ENCODE results near the gene SLC29A1. TPM values are rescaled to one million over a fixed set of nuclear protein-coding genes. Genes with fewer than 3 reads are reported as not detected.

The SLC29A1 gene
- total and polyA plus RNA-seq, 9 of the 15 experiments (the other 6 are each of a cell fraction or from before 2014, with no cell fraction given) = 18.9 to 170 (median 57.7) TPM

DNA sequence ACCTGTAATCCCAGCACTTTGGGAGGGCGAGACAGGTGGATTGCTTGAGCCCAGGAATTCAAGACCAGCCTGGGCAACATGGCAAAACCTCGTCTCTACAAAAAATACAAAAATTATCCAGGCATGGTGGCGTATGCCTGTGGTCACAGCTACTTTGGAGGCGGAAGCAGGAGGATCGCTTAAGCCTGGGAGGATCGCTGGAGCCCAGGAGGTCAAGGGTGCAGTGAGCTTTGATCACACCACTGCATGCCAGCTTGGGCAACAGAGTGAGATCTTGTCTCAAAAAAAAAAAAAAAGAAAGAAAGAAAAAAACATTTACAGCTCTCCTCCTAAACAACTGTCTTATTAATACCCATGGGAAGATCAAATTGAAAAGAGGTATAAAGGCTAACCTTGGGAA, 15.4 kb upstream of the SLC29A1 start:
- intact Hi-C loops (cut with micrococcal nuclease) (no loop called here), in situ Hi-C loops (cut with MboI) (no loop called here)
- H3K4me1 ChIP-seq (replicated peaks in 1 of 2; ENCODE audit: control insufficient read depth in 2 of 2, insufficient read depth in 2 of 2, low read length in 2 of 2) = peaks cover 10 to 26% of the 10 kb centered on the region in 2 experiments
- ATAC-seq (no peak), FAIRE-seq (no peak), DNase-seq (ENCODE audit: extremely low read depth in 1 of 4, low spot score in 3 of 4) (no peak)
- H3K27ac ChIP-seq (ENCODE audit: extremely low read depth, low read depth, low read length) = no peak overlapping the region
- no peaks in the 10 kb centered on the region for H3K9me1 ChIP-seq (ENCODE audit: control insufficient read depth, insufficient read depth, low read length)
- H3K4me2 ChIP-seq (ENCODE audit: insufficient read depth, low read length) = no peak overlapping the region
- TF ChIP-seq RBM25 (IDR thresholded peaks at IDR 0.05; ENCODE audit: low read depth, low read length, severe bottlenecking) (no peak), ZNF583 (CRISPR knock-in tag; IDR thresholded peaks at IDR 0.05) (no peak), LARP7 (IDR thresholded peaks at IDR 0.05) (0 out of 2 replicates have a peak, but pooled peaks have one; percentile 18)
- H3K9me3 ChIP-seq (replicated peaks; ENCODE audit: control insufficient read depth, insufficient read depth, low read depth, low read length) = no peaks in the 10 kb centered on the region
- H3K36me3 ChIP-seq (ENCODE audit: control insufficient read depth, insufficient read depth, low read length) = no peaks in the 10 kb centered on the region
- H2AFZ ChIP-seq (ENCODE audit: low read depth, low read length) = no peak overlapping the region
- H4K20me1 ChIP-seq (replicated peaks; ENCODE audit: control insufficient read depth, insufficient read depth, low read length) = no peaks in the 10 kb centered on the region
- no peak overlapping the region for H3K9ac ChIP-seq (ENCODE audit: insufficient read depth in 1 of 2, low read depth in 2 of 2, low read length in 2 of 2)
- POLR2A ChIA-PET = interaction anchor here (0.9 to 2.9 kb wide), 5 partner anchors 9 to 39 kb away, joined by 3 to 11 read pairs (median 4); partner anchors contain the start of genes HSP90AB1 and MYMX
- H3K4me3 ChIP-seq = no peak overlapping the region
- H3K79me2 ChIP-seq (ENCODE audit: control insufficient read depth, insufficient read depth, low read length) = no peaks in the 10 kb centered on the region
- CTCF ChIA-PET (ENCODE audit: low intra/inter-chr PET ratio) = no interaction called here
- WGBS (ENCODE audit: insufficient coverage, low coverage, missing lambda C conversion rate) = 75% methylated on average over 6 of the region's 6 CpGs
- BruUV-seq (replicated peaks) = no TSS peak
- H3K27me3 ChIP-seq (ENCODE audit: control insufficient read depth in 2 of 2, insufficient read depth in 2 of 2, low read length in 2 of 2) = no peaks in the 10 kb centered on the region

DNA sequence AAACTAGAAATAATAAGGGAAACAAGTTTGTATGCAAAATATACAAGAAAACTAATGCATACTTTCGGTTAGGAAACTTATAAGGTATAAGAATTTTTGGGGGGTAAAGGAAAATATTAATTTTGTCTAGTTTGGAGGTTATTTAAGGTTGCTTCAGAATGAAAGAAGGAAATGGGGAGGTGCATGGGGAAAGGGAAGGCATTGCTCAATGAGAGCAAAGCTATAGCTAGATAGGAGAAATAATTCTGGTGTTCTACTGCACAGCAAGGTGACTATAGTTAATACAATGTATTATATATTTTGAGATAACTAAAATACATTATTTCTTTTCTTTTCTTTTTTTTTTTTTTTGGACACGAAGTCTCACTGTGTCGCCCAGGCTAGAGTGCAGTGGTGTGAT, 12.1 kb upstream of the SLC29A1 start:
- POLR2A ChIA-PET = interaction anchor here (0.6 to 2.9 kb wide), 2 partner anchors 36 to 212 kb away, joined by 3 to 16 read pairs; partner anchors contain the start of gene HSP90AB1
- no peaks in the 10 kb centered on the region for H3K36me3 ChIP-seq (ENCODE audit: control insufficient read depth, insufficient read depth, low read length)
- ATAC-seq (no peak), FAIRE-seq (no peak), DNase-seq (ENCODE audit: extremely low read depth in 1 of 4, low spot score in 3 of 4) (no peak)
- H3K4me1 ChIP-seq (replicated peaks in 1 of 2; ENCODE audit: control insufficient read depth in 2 of 2, insufficient read depth in 2 of 2, low read length in 2 of 2) = peaks cover 7 to 8% of the 10 kb centered on the region in 2 experiments; a peak in 4 of 5 replicates
- CTCF ChIA-PET (ENCODE audit: low intra/inter-chr PET ratio) = no interaction called here
- no TSS peak for BruUV-seq (replicated peaks)
- no peak overlapping the region for H3K9ac ChIP-seq (ENCODE audit: insufficient read depth in 1 of 2, low read depth in 2 of 2, low read length in 2 of 2)
- no peaks in the 10 kb centered on the region for H4K20me1 ChIP-seq (replicated peaks; ENCODE audit: control insufficient read depth, insufficient read depth, low read length)
- TF ChIP-seq, protein P1, sequence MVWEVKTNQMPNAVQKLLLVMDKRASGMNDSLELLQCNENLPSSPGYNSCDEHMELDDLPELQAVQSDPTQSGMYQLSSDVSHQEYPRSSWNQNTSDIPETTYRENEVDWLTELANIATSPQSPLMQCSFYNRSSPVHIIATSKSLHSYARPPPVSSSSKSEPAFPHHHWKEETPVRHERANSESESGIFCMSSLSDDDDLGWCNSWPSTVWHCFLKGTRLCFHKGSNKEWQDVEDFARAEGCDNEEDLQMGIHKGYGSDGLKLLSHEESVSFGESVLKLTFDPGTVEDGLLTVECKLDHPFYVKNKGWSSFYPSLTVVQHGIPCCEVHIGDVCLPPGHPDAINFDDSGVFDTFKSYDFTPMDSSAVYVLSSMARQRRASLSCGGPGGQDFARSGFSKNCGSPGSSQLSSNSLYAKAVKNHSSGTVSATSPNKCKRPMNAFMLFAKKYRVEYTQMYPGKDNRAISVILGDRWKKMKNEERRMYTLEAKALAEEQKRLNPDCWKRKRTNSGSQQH (CRISPR knock-in tag; IDR thresholded peaks at IDR 0.05) = no peak
- peak; percentile 64; the same call in 1 of the 2 replicates for TF ChIP-seq CEBPB (tag; IDR thresholded peaks at IDR 0.05)
- H3K4me3 ChIP-seq = no peak overlapping the region
- no peak overlapping the region for H2AFZ ChIP-seq (ENCODE audit: low read depth, low read length)
- H3K4me2 ChIP-seq (ENCODE audit: insufficient read depth, low read length) = no peak overlapping the region
- no peaks in the 10 kb centered on the region for H3K9me3 ChIP-seq (replicated peaks; ENCODE audit: control insufficient read depth, insufficient read depth, low read depth, low read length)
- H3K27me3 ChIP-seq (ENCODE audit: control insufficient read depth in 2 of 2, insufficient read depth in 2 of 2, low read length in 2 of 2) = no peaks in the 10 kb centered on the region
- no peaks in the 10 kb centered on the region for H3K79me2 ChIP-seq (ENCODE audit: control insufficient read depth, insufficient read depth, low read length)
- H3K9me1 ChIP-seq (ENCODE audit: control insufficient read depth, insufficient read depth, low read length) = no peaks in the 10 kb centered on the region
- intact Hi-C loops (cut with micrococcal nuclease) = no loop called here
- in situ Hi-C loops (cut with MboI) = no loop called here
- H3K27ac ChIP-seq (ENCODE audit: extremely low read depth, low read depth, low read length) = no peak overlapping the region
- 35% methylated on average over 2 of the region's 3 CpGs for WGBS (ENCODE audit: insufficient coverage, low coverage, missing lambda C conversion rate)
